ENCODE data around the gene CTBP2.

CTBP2 gene

DNA sequence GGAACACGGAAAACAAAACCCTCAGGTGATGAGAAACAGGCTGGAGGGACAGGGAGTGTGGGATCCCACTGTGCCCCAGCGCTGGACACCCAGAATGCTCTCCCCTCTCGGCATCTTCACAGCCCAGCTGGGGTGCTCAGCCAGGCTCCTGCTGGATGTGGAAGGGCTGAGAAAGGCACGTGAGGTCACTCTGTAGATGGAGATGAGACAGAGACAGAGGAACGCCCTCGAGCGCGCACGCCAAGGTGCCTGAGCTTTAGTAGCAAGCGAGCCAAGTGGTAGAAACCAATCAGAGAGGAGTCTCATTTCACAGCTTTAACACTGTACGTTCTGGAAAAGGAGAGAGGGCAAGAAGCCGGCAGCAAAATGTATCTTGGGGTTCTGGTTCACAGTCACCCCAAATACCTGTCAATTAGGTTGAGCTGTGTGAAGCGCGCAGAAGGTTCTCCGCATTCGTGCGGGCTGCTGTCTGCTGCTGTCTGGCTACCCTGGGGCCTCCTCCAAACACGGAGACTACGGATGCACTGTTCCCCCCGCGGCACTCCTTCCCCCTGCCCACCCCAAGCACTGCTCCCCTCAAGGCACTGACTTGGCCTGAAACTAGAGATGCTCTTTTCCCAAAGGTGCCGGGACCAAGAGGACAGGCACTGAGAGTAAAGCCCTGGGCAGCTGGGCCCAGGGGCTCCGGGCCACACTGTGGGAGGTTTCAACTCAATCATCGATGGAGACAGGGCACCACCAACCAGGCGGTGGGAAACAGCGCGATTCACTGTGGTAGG, 127.0 kb downstream of the CTBP2 start:
- DNase-seq, result no peak

DNA sequence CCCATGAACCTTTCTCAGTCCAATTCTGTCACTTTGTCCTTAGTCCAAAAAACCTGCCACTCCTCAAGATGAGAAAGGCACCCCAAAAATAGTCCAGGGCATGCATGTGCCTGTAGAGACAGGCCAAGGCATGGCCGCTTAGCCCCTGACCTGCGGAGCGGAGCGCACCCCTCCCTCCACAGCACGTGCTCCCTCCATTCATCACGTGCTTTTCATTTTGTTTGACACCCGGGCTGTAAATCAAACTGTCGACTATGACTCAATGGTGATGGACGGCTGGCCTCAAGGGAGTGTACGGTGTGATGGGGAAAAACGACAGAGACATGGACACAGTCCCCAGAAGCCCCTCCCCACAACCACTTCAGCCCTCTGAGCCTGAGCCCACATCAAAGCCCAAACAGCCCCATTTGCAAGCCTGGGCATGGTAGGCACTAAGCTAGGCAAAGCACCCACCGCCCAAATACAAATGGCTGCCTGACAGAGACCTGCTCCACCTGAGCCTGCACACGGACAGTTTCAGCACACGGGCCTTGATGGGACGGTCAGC, 127.8 kb downstream of the CTBP2 start:
- DNase-seq, result no peak

DNA sequence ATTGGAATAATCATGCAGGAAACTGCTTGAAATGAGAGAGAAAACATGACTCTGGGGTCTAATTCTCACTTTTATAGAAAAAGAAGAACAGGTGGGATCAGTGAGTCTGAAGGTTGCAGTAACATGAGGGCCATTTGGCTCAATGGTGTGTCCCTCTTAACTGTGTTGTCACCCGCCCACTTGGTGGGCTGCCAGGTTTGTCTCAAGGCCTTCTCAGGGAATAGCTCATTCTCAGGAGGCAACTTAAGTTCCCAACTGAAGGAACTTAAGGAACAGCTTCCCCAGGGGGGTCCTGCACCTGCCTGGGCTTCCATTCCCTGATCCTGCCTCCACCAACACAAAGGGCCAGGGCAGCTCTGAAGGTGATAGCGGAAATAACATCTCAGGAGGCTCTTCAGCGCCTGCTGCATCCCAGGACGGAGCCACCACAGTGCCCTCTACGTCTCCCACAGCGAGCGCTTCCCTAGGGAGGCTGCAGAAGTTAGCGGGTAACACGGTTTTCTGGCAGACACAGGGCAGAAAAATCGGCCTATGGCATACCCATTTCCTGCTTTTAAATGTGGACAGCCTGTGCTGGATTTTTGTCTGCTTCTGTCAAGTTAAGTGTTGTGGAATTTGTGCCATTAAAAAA, 129.7 kb downstream of the CTBP2 start:
- no peak for DNase-seq

DNA sequence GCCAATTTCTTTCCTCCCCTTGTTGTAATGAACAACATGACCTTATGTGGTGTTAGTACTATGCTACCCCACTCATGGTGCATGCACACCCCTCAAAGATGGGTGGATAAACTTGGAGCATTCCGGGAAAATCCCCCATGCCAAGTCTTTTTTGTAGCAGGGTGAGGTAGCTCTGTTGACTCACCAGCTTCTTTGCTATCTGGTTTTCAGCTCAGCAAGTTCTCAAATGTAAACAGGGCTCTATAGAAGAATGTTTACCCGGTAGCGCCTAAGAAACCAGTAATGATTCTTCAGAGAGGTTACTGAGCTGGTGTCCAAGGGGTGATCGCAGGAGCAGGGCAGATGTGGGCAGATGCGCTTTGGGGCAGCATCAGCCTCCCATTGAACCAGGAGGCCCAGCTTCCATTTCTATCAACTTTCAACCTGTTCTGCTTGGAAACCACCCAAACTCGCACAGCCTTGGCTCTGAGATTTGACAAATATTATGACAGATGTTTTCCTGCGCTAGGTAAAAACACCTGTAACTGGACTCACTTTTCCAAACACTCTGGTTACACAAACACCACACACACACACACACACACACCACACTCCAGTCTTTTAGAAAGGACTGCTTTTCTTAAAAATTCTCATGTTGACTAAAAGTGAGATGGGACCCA, 130.7 kb downstream of the CTBP2 start:
- no peak for DNase-seq

DNA sequence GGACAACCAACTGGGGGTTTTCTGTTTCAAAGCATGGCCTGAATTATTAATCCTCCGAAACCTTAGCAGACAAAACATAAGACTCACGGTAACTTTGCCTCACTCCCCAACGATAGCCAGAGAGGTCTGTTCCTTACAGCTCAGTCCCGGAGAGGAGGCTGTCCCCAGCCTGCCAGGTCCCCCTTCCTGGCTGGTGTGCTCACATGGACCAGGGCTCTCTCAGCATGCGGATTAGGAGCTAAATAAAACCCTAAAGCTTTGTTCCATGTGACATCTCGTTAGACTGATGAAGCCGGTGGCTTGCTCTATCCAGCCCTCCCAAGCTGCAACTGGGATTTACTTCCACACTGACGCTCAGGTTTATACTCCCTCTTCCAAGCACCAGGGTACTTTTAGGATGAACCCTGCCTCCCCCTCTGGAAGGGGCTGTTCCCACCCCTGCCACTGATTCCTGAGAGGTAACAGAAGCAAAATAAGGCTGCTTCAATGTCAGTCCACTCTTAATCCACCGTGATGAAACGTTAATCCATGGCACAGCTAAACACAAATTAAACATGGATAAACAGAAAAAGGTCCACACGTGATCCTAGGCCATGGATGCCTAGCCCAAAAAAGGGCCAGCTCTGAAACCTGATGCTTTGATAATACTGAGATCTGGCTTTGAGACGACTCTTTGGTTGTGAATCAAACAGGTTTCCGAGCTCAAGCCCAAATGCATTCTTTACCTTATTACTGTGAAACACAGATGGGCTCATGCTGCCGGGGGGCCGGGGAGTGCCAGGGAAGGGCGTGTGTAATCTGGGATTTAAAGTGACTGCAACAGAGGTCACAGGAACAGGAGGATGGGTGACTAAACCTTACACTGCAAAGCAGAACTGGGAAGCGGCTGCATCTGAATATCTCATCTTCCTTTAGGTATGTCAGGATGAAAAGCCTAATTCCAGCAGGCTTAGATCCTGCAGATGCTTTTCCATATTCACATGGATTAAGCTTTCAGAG, 132.2 kb downstream of the CTBP2 start:
- DNase-seq, result no peak

DNA sequence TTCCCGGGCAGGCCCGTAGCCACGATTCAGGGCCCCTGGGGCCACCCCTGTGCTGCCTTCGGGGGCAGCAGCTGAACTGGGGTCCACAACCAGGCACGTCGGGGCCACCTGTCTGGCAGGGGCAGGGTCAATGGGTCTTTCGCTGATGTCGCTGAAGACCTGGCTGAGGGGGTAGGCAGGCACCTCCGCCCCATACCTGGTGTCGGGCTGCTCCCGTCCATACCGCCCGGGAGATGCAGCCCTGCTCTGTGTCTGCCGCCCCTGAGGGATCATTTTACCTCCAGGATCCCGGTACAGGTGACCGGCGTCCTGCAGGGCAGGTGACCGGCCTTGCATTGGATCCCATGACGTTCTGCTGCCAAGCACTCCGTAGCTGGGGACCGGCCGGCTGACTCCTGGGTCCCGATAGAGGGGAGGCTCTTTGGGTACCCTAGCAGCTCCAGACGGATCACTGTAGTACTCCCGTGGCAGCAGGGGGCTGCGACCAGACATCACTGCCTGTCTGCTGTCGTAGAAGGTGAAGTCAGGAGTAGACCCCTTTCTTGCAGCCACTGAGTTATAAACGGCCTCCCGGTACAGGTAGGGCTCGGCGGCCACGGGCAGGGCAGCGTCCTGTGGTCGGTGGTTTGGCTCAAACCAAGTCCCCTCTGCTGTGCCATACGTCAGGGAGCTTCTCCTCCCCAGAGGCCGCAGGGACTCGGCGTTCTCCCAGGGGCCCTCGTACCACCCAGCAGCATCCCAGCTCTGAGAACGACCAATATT, 133.2 kb downstream of the CTBP2 start:
- DNase-seq, result no peak

DNA sequence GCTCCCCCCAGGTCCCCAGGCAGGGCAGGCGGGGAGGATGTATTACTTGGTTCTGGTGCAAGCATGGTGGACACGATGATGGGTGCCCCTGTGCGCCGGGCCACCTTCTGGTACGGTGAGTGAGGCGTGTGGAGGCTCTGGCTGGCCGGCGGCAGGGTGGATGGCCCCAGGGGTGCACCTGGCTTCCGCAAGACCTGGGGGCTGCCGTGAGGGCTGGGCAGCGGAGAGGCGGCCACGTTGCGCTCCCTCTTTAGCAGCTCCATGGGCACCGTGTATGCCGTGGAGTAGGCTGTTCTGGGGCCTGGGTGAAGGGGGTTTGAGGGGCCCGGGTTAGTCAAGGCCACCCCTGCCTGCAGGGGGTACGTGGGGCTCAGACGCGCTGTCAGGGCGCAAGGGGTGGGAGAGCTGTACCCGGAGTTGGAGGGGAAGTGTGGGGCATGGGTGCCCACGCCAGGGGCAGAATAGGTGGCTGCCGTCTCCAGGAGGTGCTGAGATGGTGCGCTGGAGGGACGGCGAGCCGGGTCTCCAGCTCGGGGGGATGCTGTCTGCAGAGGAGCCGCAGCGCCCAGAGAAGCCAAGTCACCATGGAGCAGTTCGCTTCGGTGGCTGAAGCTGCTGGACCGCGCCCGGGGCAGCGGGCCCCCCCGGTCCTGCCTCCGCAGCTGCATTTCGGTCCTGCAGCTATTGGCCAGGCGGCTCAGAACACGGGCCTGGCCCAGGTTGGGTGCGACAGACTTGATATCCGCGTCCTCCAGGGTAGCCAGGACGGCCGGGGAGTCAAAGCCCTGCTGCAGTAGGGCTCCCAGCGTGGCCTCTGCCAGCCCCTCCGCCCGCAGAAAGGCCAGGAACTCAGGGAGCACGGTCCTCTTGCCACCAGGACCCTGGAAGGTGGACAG, 134.1 kb downstream of the CTBP2 start:
- DNase-seq, result no peak

DNA sequence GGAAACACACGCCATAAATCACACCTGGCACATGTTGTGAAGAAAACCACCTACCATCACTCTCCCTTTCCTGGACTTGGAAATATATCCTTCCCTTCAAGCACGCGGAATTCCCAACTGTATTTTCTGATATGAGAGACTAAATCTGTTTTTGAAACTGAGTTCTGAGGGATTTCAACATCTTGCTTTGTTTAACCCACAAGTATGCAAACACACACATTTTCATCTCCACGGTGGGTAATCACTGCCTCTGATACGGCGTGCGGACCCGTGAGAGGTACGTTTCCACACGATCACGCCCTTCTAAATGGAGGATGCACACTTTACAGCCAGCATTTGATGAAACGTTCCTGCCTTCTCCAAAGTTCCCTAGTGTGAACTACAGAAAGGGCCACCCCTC, 135.0 kb downstream of the CTBP2 start:
- no peak for DNase-seq

DNA sequence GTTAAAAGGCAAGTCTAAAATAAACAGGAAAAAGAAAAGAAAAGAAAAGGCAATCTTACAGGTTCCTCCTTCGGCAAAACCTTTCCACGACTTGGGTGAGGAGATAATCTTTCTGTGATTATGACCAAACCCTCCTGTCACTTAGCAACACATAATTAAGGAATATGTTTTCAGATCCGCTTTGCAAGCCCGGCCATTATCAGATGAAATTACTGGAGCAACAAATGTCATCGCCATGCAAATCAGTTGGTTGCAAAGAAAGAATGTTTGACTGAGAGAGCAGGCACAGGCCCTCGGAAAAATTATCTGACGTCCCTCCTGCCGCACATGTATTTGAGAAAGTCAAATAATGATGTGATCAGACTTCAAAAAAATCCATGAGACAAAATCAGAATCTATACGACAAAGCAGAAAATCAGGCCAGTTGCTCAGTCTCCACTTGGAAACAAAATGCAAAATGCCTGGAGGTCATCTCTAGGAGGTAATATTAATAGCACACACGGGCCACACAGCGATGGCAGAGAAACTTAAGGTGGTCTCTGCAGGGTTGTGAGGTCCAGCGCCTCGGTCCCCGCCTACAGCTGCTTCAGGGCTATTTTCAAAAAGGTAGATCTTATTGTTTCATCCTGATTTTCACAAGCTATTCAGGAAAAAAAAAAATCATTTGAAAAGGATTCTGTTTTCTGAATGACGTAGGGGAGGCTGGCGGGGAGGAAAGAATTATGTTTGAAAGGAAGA, 135.7 kb downstream of the CTBP2 start:
- DNase-seq, result peak; percentile 92

DNA sequence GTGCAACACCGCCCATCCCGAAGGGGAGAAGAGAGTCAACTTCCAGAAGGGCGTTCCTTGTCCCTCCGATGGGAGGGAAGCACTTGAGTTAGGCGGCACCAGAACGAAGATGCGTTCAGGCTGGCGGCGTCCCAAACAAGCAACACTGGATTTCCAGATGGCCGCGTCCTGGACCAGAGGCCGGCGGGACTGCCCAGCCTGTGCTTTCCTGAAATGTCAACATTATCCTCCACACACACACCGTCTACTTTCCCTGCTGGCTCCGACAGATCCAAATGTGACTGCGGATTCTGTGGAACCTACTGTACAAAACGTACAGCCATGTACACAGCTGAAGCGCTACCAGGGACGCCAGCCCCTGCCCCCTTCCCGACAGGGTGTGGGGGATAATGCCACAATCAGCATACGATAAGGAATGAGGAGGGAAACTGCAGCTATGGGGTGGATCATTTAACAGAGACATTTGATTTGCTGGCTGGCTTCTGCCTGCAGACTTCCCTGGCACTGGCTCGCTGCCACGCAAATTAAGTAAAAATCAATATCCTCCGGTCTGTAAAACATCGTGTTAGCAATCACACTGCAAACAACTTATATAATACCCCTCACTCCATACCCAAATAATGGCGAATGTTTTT, 136.4 kb downstream of the CTBP2 start:
- DNase-seq, result peak; percentile 92

DNA sequence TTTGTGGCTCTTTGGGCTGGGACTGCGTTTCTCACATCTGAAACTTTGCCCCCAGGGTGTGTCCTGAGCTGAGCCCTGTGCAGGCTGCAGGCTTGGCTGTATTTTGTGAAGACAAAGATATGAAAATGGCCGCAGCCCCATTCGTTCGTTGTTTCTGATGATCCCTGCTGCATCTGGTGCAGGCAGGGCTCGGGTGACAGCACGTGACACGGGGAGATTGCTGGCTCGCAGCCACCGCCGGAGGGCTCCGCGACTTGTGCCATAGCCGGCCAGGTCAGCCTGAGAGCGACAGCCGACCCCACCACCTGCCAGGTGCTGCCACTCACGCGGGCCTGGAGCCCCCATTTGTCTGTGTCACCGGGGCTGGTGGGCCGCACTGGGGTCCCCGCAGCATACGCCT, 137.1 kb downstream of the CTBP2 start:
- DNase-seq, result peak; percentile 93

DNA sequence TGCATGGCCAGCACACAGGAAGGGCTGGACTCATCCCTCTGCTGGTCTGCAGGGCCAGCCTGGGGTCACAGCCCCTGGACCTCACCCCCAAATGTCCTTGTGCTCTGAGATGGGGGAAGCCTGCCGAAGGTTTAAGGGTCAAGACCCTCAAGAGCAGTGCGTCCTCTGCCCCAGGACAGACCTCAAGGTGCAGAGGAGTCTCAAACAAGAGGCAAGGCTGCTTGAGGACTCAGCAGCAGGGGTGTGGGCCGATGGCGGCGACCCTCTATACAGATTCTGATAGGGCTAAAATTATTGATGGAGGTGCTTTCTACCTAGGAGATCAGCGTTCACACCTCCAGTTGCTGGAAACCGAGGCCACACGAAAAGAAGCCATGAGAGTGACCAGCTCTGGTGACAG, 137.7 kb downstream of the CTBP2 start:
- DNase-seq, result no peak

DNA sequence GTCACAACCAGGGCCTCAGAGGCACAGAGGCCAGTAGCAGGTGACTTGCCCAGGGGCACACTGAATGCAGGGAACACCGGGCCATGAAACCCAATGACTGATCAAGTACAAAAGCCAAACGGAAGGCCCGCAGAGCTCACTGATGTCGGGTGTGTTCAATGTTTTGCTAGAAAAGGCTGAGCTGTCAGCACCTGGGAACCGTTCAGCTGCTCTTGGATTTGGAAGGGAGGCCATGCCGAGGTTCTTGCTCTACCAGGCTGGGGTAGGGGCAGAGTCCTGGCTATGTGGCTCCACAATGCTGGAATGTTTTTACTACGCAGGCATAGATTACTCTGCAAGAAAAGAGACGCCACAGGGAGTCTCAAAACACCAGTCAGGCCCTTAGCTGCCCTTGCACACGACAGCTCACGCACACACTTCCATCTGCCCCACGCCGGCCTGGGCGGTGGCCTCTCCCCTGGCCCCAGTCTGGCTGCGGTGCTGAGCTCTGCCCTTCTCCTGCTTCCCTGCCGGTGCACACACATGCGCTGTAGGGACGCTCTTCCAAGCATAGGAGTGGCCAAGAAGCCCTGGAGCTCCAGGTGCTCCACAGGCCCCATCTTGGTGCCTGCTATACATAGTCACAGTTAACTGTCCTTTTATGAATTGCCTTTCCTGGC, 138.5 kb downstream of the CTBP2 start:
- DNase-seq, result no peak

DNA sequence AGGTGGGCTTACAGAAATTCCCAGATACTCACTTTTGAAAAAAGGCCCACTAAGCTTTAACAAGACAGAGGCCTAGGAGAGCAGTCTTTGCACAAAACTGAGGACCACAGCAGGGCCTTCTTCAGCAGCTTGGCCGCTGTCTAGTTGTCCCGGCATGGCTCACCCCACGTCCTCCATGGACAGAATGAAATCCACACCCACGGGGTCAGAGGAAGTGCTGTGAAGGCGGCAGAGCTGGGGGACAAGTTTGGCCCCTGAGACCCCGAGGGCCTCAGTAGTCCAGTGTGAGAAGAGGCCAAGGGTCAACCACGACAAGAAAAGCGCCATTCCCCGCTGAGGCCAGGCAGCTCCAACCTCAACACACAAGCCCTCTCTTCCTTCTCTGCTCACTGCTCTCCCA, 139.5 kb downstream of the CTBP2 start:
- no peak for DNase-seq

DNA sequence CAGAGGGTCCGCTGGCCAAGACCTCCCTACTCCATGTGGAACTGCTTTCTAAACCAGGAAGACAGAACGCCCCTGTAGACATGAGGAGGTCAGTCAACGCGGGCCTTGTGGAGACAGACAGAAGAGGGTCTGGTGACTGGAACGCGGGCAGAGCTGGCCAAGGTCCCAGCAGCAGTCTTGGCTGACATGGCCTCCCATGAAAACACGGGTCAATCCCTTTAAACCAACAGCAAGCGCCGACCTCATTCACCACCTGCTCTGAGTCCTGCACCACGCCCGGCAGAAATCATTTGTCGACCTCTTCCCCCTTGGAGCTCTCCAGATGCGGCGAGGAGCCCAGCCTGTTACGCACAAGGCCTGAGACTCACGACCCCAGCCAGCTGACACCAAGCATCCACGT, 140.0 kb downstream of the CTBP2 start:
- no peak for DNase-seq

DNA sequence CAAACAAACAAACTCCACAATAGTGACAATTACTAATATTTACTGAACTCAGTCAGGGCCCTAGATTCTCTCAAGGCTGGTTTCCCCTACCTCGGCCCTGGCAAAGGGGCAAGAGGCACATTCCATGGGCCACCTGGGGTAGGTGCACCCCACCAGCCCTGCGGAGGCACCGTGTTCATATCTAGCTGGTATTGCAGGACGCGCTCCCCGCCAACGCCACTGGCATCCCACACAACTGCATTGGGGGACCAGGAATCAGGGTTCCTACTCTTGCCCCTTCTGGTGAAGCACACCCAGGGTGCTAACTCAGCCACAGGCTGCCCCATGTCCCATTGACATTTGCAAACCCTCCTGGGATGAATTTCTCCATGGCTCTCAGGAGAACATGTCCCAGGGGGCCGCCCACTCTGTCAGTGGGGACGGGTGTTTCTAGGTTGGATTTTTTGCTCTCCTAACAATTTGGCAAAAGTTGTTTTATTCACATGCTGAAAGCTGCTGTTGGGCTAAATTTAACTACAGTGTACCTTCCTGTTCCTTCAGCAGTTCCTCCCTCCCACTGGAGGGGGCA, 141.7 kb downstream of the CTBP2 start:
- no peak for DNase-seq

DNA sequence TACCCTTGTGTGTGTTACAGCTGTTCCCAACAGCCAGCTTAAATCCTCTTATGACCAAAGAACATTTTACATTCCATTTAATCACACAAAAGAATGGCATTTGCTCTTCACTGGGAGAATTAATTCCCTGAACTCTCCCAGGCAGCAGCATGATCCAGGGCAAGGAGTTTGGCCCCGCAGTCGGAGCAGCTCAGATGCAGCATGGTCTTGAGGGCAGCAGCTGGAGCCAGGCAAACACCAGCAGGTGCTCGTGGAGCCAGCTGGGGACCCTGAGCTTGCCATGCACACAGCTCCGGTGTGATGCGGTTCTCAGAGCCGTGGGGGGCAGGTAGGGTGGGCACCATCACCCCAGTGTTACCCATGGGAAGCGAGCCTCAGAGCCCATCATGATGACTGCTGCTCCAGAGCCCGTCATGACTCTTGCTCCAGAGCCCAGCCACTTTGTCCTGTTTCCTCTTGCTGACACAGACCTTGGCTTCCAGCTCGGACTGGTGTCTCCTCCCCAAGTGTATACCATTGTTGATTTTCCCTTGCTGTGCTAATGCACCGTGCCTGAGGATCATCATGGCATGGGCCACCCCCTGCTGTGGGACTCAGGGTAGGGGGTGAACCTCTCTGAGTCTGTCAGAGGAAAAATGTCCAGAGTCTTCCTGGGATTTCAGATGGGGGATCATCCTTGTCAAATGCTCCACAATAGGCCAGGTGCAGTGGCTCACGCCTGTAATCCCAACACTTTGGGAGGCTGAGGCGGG, 142.6 kb downstream of the CTBP2 start:
- peak; percentile 89 for DNase-seq
